Measurements from ENCODE around the gene LMTK3.
A peak's percentile ranks its signal among the peaks of the same experiment; 100 is the strongest.
"Not testable (repeated sequence)": the region's sequence is repeated elsewhere in the genome, so short reads cannot be mapped to it uniquely, and the experiment has no call there.

The LMTK3 gene

DNA sequence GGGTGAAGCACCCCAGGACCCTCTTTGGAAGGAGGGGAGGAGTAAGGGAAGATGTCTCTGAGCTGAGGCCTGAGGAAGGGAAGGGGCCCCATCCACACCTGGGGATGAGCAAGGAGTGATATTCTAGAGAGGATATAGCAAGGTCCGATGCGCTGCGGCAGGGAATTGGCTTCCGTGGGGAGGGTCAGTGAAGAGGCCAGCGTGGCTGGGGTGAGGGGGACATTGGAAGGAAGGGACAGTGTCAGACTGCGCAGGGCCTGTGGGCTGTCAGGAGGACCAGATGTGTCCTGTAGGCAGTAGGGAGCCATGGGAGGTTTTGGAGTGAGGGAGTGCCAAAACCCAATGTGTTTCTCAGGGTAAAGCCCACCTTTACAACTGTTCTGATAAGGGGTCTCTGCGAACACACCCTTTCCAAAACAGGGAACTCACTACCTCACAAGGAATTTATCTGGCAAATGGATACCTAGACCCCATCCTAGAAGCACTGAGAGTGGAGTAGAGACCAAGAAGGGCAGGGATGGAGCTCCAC lies 3.7 kb downstream of the LMTK3 start:
- DNase-seq, result no peak

DNA sequence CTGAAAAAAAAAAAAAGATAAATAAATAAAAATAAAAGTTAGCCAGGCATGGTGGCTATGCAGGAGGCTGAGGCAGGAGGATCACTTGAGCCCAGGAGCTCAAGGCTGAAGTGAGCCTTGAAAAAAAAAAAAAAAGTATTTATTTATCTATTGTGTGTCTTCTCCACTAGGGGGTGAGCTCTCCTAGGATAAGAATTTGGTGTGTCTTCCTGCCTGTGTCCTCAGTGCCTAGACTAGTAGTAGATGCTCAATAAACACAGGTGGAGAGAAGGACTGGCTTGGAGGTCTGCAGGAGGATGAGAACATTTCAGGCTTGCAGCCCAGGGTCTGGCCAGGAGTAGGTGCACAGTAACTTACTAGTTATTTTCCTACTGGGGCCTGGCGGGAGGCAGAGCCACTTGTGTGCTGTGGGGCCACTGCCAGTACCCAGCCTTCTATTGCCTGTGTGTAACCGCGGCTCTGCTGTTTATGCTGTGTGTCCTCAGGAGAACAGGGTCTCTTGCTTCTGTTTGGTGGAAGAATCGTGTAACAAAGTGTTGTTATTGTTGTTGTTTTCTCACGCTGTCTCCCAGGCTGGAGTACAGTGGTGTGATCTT lies 5.4 kb downstream of the LMTK3 start:
- peak; percentile 47 for DNase-seq

DNA sequence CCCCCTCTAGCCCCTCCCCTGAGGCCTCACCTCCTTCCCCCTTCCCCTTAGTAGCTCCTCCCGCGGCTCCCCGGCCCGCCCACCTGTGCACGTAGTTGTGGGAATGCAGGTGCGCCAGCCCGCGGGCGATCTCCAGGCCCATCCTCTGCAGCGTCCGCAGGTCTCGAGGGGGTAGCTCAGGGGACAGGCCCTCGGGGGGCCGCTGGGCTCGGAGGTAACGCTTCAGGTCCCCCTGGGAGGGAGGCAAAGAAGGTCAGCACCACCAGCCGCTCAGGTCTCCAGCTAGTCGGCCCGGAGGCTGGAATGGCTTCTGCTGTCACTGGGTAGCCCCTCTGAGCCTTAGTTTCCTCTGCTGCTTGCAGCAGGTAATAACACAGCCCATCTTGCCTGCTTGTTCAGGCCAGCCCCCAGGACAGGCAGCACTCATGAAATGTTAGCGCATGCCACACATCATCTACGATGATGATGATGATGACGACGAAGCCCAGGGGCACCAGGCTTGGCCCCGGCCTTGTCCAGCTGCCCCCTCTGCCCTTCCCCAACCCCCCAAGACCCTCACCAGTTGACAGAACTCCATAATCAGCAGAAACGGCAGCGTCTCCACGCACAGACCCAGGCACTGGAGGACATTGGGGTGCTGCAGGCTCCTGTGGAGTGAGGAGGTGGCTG lies 9.2 kb downstream of the LMTK3 start:
- DNase-seq, result no peak

DNA sequence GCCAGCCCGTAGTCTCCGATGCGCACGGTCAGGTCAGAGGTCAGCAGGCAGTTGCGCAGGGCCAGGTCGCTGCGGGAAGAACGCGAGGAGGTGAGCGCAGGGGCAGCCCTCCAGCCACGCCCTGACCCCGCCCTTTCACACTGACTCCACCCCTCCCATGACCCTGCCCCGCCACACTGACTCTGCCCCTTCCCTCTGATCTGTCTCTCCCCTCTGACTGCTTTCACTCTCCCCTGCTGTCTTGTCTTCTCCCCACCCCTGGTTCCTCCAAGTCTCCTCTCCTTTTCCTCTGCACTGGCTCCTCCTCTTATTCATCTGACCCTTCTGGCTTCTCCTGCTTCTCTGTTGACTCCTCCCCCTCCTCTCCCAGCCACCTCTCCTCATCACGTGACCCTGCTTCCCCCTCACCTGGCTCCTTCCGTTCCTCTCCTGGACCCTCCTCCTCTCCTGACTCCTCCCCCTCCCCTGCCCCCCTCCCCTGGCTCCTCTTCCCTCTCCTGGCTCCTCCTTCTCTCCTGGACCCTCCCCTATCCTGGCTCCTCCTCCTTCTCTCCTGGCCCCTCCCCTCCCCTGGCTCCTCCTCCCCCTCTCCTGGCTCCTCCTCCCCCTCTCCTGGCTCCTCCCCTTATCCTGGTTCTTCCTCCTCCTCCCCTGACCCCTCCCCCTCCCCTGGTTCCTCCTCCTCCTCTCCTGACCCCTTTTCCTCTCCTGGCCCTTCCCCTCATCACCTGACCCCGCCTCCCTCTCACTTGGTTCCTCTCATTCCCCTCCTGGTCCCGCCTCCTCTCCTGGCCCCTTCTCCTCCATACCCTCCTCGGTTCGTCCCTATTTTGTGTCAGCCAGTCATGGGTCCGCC lies 9.9 kb downstream of the LMTK3 start:
- DNase-seq, result no peak

DNA sequence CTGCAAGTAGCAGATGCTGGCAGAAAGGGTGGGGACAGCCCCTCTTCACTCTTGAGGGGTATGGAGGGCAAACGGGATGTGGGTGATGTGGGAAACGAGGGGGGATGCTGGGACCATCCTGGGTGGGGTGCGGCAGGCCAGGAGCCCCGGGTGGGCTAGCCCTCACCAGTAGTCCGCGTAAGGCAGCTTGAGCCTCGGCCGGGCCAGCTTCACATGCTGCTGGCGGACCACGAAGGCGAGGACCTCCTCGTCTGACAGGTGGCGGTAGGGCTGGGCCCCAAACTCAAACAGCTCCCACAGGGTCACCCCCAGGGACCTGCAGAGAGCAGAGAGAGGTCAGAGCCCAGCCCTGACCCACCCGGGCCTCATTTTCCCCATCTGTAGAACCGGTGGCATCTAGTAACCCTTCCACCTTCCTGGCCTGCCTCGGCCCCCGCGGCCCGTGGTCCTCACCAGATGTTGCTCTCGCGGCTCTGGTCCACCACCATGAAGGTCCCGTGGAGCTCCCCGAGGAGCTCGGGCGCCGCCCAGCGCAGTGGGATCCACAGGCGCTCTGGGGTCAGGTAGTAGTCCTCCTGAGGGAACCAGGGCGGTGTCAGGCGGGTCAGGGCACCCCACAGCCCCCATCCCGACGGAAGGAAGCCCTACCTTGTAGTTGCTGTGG lies 10.7 kb downstream of the LMTK3 start:
- no peak for DNase-seq

DNA sequence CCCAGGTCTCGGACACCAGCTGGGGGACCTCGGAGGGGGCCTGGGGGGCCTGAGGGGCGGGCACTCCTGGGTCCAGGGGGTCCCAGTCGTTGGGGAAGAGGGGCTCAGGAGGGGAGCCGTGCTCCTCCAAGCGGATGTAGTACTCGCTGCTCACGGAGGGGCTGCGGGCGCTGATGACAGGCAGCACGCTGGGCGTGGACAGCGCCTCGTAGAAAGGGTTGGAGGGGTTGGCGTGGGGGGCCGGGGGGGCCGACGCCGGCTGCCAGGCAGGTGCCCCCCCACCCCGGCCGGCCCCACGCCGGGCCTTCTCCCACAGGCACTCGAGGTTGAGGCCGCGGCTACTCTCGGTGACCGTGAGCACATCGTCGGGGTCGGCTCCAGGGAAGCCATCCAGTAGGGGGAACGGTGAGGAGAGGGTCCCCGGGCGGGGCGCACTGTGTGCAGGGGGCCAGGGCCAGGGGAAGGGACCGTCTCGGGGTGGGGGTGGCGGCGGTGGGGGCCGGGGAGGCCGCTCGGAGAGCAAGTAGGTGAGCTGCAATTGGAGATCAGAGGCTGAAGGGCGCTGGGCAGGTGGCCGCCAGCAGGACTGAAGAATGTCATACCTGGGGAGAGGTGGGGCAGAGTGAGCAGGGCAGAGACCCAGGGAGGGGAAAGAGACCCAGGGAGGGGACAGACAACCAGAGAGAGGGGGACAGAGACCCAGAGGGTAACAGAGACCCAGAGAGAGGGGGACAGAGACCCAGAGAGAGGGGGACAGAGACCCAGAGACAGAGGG lies 12.1 kb downstream of the LMTK3 start:
- DNase-seq, result no peak

DNA sequence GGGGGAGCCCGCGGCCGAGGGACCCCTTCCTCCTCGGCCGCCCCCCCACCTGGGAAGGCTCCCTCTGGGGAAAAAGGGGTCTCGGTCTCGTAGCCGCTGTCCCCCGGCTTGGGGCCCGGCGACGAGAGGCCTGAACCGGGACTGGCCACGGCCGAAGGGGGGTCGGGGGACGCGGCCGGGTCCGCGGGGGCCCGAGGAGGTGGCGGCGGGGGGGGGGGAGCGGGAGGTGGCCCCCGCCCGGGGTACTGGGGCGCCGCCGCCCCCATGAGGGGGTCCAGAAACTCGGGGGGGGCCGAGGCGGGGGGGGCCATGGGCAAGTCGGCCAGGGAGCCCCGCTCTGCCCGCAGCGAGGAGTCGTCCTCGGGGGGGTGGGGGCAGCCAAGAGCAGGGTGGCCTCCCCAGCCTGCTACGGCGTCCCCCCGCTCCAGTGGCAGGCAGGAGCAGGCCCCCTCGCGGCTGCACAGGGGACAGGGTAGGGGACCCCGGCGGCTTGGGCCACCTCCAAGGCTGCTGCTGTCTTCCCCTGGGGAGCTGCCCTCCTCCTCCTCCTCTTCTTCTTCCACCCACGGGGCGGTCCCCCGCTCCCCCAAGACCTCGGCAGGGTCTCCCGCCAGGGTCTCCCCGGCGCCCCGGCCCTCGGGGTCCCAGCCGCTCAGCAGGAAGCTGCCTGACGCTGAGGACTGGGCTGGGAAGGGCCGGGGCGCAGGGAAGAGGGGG lies 12.9 kb downstream of the LMTK3 start:
- DNase-seq, result no peak

DNA sequence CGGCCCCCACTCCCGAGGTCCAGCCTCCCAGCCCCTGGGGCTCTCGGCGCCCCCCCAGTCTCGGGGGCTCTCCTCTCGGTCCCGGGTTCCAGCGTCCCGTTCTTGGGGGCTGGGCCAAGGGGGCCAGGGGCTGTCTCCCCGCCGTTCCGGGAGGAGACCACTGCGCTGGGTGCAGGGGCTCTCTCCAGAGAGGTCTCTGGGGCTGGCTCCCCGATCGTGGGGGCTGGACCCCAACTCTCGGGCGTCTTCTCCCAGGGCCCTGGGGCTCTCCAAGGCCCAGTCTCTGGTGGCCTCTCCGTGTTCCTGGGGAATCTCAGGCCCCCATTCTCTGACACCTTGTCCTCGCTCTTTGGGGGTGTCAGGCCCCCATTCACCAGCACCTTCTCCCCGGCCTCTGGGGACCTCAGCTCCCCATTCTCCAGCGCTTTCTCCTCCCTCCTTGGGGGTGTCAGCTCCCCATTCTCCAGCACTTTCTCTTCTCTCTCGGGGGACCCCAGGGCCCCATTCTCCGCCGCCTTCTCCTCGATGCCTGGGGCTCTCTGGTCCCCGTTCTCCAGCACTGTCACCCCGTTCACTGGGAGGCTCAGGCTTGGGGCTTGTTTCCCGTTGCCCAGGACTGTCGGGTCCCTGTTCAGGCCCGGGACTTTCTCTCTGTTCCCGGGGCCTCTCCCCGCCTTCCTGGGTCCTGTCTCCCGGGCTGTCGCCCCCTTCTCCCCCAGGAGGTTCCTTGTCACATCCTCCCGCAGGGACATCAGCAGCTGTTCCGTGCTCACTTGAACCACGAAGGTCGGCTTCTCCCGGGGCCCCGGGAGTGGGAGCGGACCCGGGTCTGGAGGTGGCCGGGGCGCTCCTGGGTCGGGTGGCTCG lies 13.7 kb downstream of the LMTK3 start:
- DNase-seq, result no peak

DNA sequence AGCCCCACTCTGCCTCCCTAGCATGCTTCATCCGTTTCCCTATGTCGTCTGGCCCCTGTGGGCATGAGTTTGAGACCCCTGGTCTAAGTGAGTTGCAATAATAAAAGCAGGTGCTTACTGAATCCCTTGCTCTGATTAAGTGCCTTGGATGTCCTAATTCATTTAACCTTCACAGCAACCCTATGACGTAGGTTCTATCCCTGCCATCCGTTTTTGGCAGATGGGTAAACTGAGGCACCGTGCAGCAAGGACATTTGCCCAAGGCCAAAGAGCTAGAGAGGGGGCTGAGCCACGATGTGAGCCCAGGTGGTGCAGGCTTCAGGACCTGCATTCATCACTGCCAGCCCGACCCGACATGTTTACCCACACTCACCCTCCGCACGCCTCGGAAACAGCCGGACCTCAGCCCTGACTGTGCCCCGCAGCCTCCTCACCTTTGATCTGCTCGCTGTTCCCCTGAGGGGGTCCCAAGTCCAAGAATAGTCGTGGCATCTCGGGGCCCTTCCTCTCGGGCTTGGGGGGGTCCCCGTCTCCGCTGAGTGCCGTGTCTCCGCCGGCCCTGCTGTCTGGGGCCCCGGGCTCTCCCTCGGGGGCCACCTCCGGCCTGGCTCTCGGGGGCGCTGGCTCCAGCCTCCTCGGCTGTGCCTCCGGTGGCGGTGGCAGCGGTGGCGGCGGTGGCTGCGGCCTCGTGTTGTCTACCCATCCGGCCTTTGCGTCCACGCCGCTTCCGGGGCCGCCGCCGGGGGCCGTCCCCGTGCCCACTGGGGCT lies 14.5 kb downstream of the LMTK3 start:
- no peak for DNase-seq

DNA sequence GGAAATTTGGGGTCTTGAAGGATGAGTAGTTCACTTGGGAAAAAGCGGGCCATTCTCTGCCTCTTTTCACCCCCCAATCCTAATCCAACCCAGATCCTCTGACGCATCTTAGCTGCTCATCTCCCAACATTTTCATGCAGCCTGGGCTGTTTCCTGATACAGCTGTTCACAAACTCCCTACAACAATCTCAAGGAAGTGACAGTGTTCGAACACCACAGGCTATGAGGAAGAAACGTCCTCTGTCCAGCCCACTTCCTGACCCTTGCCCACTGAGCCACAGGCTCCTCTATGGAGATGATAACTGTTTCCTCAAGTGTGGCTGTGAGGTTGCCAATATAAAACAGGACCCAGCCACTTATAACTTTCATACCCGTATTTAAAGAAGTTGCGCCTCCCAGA lies 16.2 kb downstream of the LMTK3 start:
- no peak for DNase-seq

DNA sequence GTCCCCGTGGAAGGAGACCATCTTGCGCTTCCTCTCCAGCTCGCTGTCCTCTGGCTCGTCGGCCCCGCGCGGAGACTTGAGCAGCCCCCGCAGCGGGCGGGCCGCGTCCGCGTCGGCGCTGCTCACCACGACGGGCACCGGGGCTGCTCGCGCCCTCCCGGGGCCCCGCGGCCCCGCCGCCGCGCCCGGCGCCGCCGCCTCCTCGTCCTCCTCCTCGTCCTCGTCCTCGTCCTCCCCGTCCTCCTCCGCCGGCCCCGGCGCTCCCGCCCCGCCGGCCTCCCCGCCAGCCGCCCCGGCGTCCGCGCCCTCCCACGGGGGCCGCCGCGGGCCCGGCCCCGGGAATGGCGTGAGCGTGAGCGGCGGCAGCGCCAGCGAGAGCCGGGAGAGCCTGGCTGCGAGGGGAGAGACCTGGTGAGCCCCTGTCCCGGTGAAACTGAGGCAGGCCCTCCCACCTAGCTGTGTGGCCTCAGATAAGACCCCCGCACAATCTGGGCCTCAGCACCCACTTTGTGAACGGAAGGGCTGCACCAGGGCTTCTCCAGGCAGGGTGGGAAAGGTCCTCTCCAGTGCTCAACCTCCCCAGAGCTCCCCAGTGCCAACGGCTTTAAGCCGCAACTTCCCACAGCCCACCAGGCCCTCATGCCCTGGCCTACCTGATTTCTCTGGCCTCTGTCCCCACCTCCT lies 17.8 kb downstream of the LMTK3 start:
- no peak for DNase-seq

DNA sequence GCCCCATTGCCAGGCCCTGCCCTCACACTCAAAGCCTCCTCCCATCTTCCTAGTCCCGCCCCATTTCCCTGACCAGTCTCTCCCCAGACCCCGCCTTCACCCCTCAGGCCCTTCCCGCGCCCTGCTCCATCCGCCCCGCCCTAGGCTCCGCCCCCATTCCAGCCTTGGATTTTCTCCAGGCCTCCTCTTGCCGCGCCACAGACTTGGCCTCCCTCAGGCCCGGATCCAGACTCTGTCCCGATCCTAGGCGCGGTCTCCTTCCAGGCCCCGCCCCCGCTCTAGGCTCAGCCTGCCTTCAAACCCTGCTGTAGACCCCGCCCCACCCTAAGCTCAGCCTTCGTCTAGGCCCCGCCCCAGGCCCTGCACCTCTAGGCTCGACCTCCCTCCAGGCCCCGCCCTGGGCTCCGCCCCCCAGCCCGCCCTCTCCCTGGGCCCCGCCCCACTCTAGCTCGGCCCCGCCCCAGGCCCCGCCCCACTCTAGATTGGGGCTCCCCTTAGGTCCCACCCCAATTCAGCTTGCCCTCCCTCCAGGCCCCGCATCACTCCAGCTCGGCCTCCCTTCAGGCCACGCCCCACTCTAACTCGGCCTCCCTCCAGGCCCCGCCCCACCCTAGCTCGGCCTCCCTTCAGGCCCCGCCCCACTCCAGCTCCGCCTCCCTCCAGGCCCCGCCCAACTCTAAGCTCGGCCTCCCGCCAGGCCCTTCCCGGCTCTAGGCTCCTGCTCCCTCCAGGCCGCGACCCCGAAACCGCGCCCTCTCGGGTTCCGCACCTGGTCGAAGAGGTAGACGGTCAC lies 18.5 kb downstream of the LMTK3 start:
- no peak for DNase-seq

DNA sequence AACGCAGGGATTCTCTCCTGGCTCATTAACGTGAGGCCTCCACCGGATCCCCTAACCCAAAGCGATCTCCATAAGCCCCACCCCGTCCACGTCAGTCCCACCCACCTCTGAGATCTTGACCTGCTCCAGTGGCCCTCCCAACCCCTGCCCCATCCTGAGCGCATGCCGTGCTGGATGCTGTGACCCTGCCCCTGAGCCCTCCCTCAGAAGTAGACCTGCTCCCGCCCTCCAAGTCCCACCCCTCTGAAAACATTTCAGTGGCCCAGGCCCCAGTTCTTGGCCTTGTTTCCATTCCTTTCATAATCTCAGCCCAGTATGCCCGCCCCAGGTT lies 19.9 kb downstream of the LMTK3 start:
- no peak for DNase-seq

DNA sequence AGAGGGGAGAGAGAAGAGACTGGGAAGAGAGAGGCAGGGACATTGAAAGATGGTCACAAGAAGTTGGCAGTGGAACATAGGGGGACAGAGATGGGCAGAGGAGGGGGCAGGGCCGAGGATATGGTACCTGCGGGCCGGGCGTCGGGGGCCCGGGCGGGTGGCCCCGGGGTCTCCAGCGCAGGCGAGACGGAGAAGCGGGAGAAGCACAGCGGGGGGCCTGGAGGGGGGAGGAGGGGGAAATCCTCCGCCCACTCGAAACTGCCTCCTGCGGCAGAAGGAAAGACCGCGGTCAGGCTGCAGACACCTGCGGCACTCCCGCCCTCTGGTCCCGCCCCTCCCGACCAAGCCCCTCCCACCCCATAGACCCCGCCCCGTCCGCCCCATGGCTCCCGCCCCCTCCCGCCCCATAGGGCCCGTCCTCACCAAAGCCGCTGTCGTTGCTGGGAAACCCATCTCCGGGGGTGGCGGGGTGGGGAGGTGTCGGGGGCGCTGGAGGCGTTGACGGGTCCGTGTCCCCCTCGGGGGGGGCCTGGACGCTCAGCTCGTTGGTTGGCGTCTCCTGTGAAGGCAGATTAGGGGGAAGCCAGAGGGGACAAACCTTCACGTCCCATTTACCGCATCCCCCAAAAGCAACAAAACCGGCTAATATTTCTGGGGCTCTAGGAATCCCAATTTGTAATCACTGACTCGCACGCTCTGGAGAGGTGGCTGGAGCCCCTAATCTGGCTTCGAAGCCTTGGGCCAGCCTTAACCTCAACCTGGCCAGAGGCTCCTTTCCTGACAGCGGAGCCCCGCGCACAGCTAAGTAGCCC lies 20.4 kb downstream of the LMTK3 start:
- no peak for DNase-seq

DNA sequence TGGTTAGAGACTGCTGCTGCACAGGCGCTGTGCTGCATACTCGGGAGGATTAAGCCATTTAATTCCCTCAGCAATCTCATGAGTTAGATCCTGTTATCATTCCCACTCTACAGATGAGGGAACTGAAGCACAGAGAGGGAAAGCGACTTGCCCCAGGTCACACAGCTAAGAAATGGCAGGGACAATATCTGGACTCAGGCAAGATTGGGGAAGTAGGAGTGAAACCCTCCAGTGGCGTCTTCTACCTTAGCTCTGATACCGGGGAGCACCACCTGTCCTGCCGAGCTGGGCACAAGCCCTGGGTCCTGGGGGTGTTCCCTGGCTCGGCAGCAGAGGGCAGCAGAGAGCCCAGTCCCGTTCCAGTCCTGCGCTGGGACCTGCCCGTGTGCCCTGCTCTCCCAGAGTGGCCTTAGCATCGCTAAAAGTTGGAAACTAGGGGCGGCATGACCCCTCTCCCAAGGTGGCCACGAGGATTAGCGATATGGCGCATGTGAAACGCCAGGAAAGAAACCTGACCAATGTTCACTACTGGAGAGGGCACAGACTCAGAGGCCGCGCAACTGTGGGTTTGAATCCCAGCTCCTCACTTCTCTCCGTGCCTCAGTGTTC lies 21.9 kb downstream of the LMTK3 start:
- DNase-seq, result no peak

DNA sequence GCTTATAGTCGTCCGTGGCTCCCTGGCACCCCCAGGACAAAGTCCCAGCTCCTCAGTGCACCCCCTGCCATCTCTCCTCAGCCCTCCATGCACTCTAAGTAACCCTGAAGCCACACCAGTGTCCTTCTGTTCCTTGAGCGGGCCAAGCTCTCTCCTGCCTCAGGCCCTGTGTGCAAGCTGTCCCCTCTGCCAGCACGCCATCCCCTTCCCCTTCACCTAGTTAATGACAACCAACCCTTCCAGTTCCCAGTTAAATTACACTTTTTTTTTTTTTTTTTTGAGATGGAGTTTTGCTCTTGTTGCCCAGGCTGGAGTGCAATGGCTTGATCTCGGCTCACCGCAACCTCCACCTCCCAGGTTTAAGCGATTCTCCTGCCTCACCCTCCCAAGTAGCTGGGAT lies 23.2 kb downstream of the LMTK3 start:
- DNase-seq, result not testable (repeated sequence)

DNA sequence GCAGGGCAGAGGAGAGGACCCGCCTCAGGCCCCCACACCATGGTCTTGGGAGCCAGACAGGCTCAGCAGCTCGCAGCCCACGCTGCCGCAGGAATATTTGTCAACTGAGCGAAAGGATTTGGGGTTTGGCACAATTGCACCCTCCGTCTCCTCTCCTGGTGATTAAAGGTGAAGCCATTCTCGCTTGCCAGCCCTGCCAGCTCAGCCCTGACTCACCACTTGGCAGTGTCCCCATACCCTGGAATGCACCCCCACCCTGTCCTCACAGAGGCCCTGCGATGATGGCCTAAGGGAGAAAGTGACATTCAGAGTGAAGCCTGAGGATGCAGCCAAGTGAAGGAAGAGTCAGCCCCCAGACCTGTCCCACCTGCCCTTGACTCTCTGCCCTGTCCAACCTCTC lies 23.7 kb downstream of the LMTK3 start:
- DNase-seq, result no peak

Data from NCI-H524 treated with DMSO at 0.1 percent for 48 hours (cell line).